T-helper 1 cell (primary cell): Measurements from ENCODE around the gene ZBTB4.
"Not testable (repeated sequence)": the region's sequence is repeated elsewhere in the genome, so short reads cannot be mapped to it uniquely, and the experiment has no call there.

ENCODE experiments used
- DNase-seq, 5 donors: peaks; one replicate each; pipeline ENCODE4 v3.0.0-alpha.2; 2012 to 2020

The ZBTB4 gene

DNA sequence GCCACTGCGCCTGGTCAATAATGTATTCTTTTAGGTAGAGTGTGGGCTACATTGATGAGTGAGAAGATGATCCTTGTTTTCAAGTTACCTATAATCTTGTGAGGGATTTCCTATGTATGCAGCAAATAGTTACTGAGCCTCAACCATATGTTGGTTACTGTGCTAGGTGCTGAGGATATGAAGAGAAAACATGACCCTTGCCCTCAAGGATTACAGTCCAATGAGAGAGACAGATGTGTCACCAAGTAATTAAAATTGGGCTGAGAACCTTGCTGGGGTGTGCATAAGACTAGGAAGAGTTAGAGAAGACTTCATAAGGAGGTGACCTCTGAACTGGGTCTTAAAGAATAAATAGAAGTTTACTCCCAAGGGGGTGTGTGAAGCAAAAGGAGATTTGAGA, 12.2 kb upstream of the ZBTB4 start:
- no peak for DNase-seq

DNA sequence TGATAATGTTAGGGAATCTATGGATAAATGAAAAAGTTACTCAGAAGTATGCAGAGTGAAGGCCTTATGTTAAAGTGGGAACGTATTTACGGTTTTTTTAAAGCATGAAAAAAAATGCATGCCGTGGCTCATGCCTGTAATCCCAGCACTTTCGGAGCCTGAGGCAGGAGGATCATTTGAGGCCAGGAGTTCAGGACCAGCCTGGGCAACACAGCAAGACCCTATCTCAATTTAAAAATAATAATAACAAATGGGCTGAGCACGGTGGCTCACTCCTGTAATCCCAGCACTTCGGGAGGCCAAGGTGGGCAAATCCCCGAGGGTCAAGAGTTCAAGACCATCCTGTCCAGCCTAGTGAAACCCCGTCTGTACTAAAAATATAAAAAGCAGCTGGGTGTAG, 10.7 kb upstream of the ZBTB4 start:
- no peak for DNase-seq

DNA sequence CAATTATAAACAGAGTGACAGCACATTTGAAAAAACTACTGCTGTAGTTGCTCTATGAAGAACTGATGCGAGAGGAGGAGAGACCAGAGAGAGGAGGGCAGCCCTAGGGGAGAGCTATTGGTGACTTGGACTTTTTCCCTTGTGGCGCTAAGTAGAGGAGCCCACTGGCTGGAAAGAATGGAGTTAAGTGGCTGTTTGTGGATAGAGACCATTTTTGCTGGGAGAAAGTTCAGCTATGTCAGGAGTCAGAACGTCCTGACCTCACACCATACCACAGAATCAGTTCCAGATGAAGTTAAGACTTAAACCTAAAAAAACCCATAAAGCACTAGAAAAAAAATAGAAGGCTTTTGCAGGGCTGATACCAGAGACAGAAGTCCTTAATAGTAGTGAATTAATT, 6.8 kb upstream of the ZBTB4 start:
- no peak for DNase-seq

DNA sequence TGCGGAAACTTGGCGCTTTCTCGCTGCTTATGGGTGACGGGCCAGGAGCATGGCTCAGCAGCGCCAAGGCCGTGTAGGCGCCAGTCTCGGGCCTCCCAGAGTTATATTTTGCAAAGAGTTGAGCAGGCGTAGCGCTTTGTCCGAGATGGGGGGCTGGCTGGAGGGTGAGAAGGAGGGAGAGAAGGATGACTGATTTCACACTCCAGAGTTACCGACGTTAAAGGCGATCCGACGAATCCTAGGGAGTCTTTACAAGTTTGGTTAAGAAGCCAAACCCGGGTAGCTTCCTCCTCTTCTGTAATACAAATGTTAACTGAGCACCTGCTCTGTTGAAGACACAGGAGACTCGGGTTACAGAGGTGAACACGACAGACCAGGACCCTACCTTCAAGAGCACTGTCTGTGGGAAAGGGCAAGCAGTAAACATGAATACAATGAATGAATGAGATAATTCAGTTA, 5.5 kb upstream of the ZBTB4 start:
- no peak for DNase-seq

DNA sequence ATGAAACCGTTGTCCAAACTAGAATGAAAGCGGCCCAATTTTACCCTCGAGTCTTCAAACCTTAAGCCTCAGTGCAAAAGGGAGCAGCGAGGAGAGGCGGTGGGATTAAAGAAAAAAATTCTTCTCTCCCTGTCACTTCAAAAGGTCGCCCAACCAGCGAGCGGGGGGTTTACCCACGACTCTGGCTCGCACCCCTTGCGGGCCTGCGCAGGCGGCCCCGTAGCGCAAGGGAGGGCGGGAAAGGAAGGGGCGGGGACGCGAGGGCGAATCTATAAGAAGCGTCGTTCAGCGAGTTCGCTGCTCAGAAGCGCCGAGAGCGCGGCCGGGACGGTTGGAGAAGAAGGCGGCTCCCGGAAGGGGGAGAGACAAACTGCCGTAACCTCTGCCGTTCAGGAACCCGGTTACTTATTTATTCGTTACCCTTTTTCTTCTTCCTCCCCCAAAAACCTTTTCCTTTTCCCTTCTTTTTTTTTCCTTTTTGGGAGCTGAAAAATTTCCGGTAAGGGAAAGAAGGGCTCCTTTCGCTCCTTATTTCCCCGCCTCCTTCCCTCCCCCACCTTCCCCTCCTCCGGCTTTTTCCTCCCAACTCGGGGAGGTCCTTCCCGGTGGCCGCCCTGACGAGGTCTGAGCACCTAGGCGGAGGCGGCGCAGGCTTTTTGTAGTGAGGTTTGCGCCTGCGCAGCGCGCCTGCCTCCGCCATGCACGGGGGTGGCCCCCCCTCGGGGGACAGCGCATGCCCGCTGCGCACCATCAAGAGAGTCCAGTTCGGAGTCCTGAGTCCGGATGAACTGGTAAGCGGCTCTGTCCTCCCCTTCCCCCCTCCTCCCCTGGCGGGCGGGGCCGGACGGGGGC, 4.9 kb upstream of the ZBTB4 start, which contains the start of gene POLR2A:
TSS of gene POLR2A (plus strand) at position 300 of the 852 bp plus-strand sequence.
- DNase-seq, result peak; percentile 92 to 98 (median 96)

DNA sequence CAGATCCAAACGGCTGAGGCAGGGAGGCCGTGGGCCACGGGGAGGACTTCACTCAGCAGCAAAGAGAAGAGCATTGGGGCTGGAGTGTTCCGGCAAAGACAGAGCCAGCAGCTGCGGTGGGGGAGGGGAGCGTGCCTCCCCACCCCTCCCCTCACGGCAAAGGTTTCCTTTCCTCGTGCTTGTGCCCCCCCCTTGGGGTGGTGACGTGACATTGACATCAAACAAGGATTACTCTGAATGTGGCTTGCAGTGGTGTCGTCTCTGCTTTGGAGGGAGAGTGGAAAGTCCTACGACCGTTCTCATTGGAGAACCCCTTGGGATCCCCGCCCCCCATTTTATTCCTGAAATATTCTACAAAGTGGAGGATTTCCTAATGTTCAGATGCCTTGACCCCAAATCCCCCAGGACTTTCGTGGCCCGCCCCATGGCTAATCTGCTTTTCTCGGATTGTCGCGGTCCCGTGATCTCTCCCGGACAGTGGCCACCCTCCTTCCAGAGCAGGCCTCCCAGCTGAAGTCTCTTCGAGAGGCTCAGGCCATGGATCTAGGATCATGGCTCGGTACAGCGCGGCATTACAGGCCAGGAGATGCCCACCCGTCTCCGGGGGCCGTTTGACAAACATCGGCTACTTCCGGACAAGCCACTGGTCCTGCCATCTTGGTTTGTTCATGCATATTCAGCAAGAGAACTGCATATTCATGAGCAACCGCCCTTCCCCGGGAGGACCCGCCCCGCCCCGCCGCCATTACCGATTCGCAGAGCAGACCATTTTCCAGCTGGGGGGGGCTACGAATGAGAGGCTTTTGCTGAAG, 4.0 kb upstream of the ZBTB4 start:
- peak; percentile 90 to 96 (median 92) for DNase-seq

DNA sequence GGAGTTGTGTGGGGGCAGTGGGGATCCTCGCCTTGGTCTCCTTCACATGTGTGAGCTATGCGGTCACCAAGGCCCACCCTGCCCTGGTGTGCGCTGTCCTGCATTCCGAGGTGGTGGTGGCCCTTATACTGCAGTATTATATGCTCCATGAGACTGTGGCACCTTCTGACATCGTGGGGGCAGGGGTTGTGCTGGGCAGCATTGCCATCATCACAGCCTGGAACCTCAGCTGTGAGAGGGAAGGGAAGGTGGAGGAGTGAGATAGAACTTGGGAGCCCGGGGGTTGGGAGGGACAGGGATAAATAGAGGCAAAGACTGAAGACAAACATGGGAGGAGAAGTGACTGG, 3.3 kb upstream of the ZBTB4 start:
- DNase-seq, result not testable (repeated sequence)

DNA sequence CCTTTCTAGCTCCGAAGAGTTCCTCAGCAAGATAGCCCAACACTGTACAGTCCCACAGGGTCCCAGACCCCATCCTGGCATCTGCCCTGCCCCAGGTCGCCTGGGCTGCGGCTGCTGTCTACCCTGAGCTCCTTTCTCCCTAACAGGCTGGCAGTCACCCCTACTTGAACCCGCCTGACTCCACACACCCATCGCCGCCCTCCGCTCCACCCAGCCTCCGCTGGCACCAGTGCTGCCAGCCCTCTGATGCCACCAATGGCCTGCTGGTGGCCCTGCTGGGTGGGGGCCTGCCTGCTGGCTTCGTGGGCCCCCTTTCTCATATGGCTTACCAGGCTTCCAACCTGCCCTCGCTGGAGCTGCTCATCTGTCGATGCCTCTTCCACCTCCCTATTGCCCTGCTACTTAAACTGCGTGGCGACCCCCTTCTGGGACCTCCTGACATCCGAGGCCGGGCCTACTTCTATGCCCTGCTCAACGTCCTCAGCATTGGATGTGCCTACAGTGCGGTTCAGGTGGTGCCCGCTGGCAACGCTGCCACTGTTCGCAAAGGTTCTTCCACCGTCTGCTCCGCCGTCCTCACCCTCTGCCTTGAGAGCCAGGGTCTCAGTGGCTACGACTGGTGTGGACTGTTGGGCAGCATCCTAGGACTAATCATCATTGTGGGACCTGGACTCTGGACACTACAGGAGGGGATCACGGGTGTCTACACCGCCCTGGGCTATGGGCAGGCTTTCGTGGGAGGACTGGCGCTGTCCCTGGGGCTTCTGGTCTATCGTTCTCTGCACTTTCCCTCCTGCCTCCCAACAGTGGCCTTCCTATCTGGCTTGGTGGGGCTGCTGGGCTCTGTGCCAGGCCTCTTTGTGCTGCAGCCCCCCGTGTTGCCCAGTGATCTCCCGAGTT, 2.7 kb upstream of the ZBTB4 start:
- not testable (repeated sequence) for DNase-seq

DNA sequence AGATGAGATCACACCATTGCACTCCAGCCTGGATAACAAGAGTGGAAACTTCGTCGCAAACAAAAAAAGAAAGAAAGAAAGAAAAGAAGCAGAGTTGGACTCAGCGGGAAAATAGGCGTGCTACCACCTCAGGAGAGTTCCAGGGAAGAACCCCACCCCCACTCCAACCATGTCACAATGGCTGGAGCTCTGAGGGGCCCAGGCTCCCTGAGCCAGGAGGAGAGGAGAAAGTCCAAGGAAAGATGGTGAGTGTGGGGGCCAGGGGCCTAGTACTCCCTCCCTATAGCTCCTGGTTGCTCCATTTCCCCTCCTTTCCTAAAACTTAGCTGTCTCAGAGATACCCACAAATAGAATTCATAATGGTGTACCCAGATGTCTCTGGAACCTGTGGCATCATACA, 1.8 kb upstream of the ZBTB4 start, which contains the start of gene SLC35G6:
TSS of gene SLC35G6 (plus strand) at position 172 of the 400 bp plus-strand sequence. CDS start at position 243, 71 bp downstream.
- not testable (repeated sequence) for DNase-seq

DNA sequence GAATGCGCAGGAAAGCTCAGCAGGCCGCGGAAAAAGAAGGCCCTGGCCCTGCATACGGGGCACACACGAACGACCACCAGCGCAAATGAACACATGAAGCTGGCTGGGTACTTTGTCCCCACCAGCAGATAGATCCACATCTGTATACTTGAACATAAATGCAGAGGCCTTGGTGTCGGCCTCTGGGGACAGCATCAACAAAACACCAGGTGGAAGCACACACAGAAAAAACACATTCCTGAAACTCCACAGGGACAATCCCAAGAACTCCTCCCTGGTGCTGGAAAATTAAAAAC, 606 bp upstream of the ZBTB4 start:
- DNase-seq, result no peak

DNA sequence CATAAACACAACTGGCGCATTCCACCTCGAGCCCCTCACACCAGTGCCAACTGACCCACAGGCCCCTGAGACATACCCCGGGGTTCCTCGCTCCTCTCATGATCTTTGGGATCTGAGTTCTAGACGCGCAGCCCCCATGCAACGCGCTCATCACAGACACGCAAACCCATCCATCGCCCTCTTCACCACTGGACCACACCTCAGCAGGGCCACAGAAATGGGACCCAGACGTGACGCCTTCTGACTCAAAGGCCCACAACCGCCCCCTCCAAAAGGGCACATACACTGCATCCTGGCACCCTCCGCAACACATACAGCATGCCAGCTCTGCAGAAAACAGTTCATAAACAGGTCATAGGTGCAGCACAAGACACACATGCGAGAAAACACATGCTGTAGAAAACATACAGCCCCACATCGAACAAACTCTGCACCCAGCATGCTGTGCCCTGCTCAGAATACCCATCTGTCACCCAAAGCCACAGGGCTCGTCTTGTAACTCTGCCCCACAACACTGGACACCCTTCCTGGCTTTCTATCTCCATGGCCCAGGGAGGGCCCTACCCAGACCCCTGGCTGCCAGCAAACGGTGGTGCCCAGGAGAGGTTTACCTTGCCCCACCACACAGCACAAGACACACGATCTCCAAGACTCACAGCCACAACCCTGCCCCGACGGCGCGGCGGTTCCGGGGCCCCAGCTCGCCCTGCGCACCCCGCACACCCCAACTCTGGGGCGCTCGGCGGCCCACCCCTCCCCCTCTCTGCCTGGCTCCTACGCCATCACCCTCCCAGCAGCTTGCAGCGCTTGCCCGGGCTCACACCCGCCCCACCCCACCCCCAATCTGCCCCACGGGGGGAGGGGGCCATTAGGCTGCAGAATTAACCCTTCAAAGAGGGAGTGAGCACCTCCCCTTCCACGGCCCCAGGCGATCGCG, 887 bp downstream of the ZBTB4 start:
- peak; percentile 55 to 74 (median 67) for DNase-seq

DNA sequence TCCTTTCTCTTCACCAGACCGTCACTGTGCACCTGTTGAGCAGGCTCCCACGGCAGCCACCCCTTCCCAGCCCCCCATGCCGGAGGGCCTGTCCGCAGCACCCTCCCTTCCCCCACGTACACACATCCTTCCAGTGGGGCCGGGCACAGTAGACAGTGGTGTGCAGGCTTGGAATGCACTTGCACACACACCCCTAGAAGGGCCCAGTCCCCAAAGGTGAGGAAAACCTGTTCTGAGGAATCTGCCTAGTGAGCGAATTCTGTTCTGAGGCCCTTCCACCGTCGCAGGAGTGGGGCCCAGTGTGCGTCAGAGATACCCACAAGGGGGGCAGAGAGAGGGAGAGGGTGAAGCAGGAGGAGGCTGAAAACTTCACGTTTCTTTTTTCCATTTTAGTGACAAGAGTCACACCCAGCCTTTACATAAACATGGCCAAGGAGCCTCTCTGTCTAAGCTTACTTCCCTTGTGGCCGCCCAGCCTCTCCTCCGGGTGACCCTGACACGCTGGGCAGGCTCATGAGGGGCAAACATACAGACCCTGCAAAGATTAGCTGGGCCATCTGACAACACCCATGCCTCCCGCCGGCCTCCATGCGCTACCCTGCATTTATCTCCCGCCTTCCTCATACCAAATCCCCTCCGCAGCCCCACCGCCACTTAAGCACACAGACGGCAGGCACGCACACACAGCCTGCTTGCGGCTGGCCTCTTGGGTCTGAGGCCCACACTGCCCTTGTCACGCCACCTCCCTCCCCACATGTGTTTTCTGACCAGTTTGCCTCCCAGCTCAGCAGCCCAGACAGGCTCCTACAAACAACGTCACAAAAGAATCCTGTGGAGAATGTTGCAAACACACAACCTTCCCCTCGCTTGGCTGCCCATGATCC, 1.8 kb downstream of the ZBTB4 start:
- no peak for DNase-seq

DNA sequence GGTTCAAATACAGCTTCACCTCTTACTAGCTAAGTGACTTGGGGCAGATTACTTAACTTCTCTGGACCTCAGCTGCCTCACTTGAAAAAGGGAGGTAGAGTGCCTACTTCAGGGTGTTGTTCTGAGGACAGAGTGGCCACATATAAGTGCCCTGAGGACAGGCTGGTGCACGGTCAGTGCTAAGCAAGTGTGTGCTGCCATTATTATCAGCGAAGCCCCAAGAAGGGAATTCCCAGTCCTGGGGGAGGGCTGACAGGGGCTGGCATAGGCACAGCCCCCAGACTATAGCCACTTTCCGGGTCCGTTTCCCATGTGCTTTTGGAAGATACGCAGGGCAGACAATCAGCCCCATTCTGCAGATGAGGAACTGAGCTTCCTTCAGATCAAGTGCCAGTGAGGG, 2.5 kb downstream of the ZBTB4 start:
- no peak for DNase-seq

DNA sequence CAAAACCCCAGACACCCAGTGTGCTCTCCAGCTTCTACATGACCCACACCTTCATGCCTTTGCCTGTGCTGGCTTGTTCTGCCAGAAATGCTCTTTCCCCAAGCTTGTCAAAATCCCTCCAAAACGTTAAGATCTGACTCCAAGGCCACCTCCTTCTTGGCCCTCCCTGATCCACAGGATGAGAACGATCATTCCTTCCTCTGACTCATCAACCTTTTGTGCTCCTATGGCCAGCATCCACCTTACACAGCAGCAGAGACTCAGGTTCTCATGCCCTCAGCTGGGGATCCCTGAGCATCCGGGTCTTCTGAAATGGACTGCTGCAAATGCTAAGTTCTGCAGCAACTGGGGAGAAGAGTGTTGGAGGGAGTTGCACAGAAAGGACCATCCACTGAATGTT, 2.9 kb downstream of the ZBTB4 start:
- no peak for DNase-seq

DNA sequence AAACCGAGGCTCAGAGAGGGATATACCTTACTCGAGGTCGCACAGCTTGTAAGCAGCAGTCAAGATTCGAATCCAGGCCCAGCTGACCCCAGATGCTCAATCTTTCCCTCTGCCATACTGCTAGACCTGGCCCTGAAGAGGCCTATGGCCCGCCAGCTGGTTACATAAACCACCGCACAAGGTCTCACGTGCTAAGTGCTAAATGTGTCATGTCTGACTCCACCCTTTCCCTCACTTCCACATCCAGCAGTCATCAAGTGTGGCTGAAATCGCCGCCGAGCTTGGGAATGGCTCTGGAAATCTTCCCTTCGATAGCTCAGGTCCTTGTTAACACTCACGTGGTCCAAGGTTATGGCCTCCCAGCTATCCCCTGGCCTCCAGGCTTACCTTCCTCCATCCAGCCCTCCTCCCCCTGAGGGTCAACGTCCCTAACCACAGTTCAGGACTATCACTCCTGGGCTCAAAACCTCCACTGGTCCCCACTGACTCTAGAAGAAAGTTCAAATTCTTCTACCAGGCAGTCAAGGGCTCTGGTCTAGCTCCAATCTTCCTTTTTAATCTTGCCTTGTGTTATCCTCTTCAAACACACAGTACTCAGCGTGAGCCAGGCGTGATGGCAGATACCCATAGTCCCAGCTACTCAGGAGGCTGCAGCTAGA, 3.5 kb downstream of the ZBTB4 start:
- no peak for DNase-seq

DNA sequence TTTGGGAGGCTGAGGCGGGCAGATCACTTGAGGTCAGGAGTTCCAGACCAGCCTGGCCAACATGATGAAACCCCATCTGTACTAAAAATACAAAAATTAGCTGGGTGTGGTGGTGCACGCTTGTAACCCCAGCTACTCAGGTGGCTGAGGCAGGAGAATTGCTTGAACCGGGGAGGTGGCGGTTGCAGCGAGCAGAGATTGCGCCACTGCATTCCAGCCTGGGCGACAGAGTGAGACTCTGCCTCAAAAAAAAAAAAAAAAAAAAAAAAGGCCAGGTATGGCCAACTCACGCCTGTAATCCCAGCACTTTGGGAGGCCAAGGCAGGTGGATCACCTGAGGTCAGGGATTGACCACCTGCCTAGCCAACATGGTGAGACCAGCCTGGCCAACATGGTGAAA, 4.7 kb downstream of the ZBTB4 start:
- not testable (repeated sequence) for DNase-seq

DNA sequence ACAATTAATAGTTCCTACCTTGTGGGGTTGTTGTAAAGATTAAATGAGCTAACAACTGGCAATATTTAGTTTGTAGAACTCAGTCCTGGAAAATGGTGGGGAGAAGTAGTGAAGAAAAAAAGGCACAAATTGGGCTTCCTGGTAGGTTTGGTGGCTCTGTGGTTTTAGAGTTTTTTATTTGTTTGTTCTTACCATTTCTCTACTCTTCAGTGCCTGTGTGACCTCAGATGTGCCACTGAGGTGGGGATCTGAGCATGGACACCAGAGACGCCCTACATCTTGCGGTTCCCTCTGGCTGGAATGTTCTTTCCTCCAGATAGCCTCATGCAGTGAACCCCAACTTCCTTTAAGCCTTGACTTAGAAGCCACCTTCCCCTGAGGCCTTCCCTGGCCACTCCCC, 7.7 kb downstream of the ZBTB4 start:
- no peak for DNase-seq

DNA sequence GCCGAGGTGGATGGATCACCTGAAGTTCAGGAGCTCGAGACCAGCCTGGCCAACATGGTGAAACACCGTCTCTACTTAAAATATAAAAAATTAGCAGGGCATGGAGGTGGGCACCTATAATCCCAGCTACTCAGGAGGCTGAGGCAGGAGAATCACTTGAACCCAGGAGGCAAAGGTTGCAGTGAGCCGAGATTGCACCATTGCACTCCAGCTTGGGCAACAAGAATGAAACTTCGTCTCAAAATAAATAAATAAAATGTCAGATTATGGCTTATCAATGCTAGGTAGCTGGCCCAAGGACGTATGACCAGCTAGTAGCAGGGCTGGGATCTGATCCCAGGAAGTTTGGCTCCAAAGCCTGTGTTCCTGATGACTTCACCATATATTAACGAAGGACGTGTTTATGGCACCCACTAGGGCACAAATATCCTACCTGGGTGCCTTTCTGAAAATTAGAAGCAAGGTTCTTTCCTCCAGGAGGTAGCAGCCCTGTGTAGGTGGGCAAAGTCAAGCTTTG, 8.9 kb downstream of the ZBTB4 start:
- DNase-seq, result not testable (repeated sequence)

DNA sequence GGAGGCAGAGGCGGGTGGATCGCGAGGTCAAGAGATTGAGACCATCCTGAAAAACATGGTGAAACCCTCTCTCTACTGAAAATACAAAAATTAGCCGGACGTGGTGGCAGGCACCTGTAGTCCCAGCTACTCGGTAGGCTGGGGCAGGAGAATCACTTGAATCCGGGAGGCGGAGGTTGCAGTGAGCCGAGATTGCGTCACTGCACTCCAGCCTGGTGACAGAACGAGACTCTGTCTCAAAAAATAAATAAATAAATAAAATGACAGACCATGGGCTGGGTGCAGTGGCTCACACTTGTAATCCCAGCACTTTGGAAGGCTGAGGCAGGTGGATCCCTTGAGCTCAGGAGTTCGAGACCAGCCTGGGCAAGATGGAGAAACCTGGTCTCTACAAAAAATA, 9.6 kb downstream of the ZBTB4 start:
- not testable (repeated sequence) for DNase-seq
